MCF 10A (cell line): ENCODE results near the gene SCN9A. TPM values are rescaled to one million over a fixed set of nuclear protein-coding genes. Genes with fewer than 3 reads are reported as not detected.

ENCODE experiments used
- BruUV-seq: library from RNA; stranded (reverse); fragments of 400-500 nt; replicated peaks from 2 replicates; lab custom pipeline; 2021; lab: Mats Ljungman, UMichigan
- CTCF ChIA-PET: fragments of 300-600 bp; sonication (Branson Sonifier 250); formaldehyde crosslinking; extraction: SDS; loops from one replicate; lab custom pipeline; 2021; ENCODE audit warnings: antibody characterized with exemption, inconsistent platforms; lab: Yijun Ruan, JAX
- POLR2A ChIA-PET: fragments of 300-600, 350-650 bp; sonication (Branson Sonifier 250); formaldehyde crosslinking; extraction: SDS; loops from one replicate; lab custom pipeline; 2020; ENCODE audit warnings: antibody characterized with exemption, inconsistent platforms; lab: Yijun Ruan, JAX
- DNase-seq: peaks from one replicate; pipeline ENCODE4 v3.0.0-alpha.2; 2018; ENCODE audit not compliant: unreplicated experiment
- H3K27ac Mint-ChIP-seq: one replicate; pipeline ENCODE4 v1.8.0; 2022; ENCODE audit warnings: mild to moderate bottlenecking, low read depth, mixed read lengths; ENCODE audit not compliant: unreplicated experiment
- H3K27me3 Mint-ChIP-seq: one replicate; pipeline ENCODE4 v1.8.0; 2022; ENCODE audit warnings: mixed read lengths; ENCODE audit not compliant: insufficient read depth, unreplicated experiment
- H3K36me3 Mint-ChIP-seq: one replicate; pipeline ENCODE4 v1.8.0; 2022; ENCODE audit warnings: mild to moderate bottlenecking, moderate library complexity, mixed read lengths; ENCODE audit not compliant: insufficient read depth, unreplicated experiment
- H3K4me1 Mint-ChIP-seq: one replicate; pipeline ENCODE4 v1.8.0; 2022; ENCODE audit warnings: mixed read lengths; ENCODE audit not compliant: insufficient read depth, unreplicated experiment
- H3K4me3 Mint-ChIP-seq: one replicate; pipeline ENCODE4 v1.8.0; 2022; ENCODE audit warnings: mild to moderate bottlenecking, moderate library complexity, mixed read lengths; ENCODE audit not compliant: unreplicated experiment
- H3K9me3 Mint-ChIP-seq: one replicate; pipeline ENCODE4 v1.8.0; 2022; ENCODE audit warnings: mixed read lengths; ENCODE audit not compliant: unreplicated experiment
- CTCF ChIP-seq: fragments of 200-600 bp; IDR thresholded peaks from one replicate; pipeline ENCODE4 v1.8.0; 2022; ENCODE audit warnings: antibody characterized with exemption, mild to moderate bottlenecking; ENCODE audit not compliant: unreplicated experiment
- intact Hi-C: fragments of 100-400 bp; cut with micrococcal nuclease; formaldehyde crosslinking; loops from 2 replicates; pipeline ENCODE4 v1.14.1; 2022
- total RNA-seq: library from RNA; stranded (reverse); gene quantifications from 2 replicates; pipeline ENCODE4 v1.2.3, GENCODE V29; 2022

The SCN9A gene
- total RNA-seq, 1 experiment from 2014 or later: 1.3 TPM

- Mint-ChIP-seq H3K27ac (no peak overlapping the region), H3K4me1 (no peaks in the 10 kb centered on the region), H3K27me3 (peaks cover 12% of the 10 kb centered on the region), H3K9me3 (no peaks in the 10 kb centered on the region), H3K36me3 (no peaks in the 10 kb centered on the region), H3K4me3 (no peak overlapping the region)
- intact Hi-C loops: no loop called here
- BruUV-seq: no TSS peak
- DNase-seq: no peak
- CTCF ChIA-PET: no interaction called here
- no peak for TF ChIP-seq CTCF
- POLR2A ChIA-PET: no interaction called here
These were observed 227.9 kb downstream of the SCN9A start for GRCh38 chr2:166147883-166148282.

Other genes with a start within 250 kb of the SCN9A start
- gene SCN1A, start 247.9 kb downstream of the SCN9A start, total RNA-seq: not detected in 2 replicates
- gene SCN7A, start 118.3 kb upstream of the SCN9A start, total RNA-seq: not detected in 2 replicates